HepG2 (cell line): ENCODE measurements around the gene RIPOR3. TPM values are rescaled to one million over a fixed set of nuclear protein-coding genes. Genes with fewer than 3 reads are reported as not detected.
A peak's percentile ranks its signal among the peaks of the same experiment; 100 is the strongest.

Experiments used
- ADNP ChIP-seq: sonication (generic); formaldehyde crosslinking; IDR thresholded peaks from 2 replicates; pipeline ENCODE4 v1.4.0; 2020; ENCODE audit warnings: missing genetic modification reagents
- CREM ChIP-seq, 2 experiments: sonication (generic) in 1 of 2; formaldehyde crosslinking in 1 of 2; IDR thresholded peaks; 2 replicates each; pipeline versions ENCODE4 v1.4.0 to v1.6.1; 2016 to 2020; ENCODE audit warnings: antibody characterized with exemption in 1 of 2, mild to moderate bottlenecking in 1 of 2, missing genetic modification reagents in 1 of 2
- HOXA5 ChIP-seq: sonication (generic); formaldehyde crosslinking; IDR thresholded peaks from 2 replicates; pipeline ENCODE4 v1.4.0; 2020; ENCODE audit warnings: missing genetic modification reagents
- MAF1 ChIP-seq: sonication (generic); formaldehyde crosslinking; IDR thresholded peaks from 2 replicates; pipeline ENCODE4 v1.5.0; 2020; ENCODE audit warnings: missing genetic modification reagents, borderline replicate concordance
- MED8 ChIP-seq: sonication (generic); formaldehyde crosslinking; IDR thresholded peaks from 2 replicates; pipeline ENCODE4 v1.8.1; 2023; ENCODE audit warnings: mild to moderate bottlenecking, missing genetic modification reagents; ENCODE audit not compliant: insufficient replicate concordance
- MEIS2 ChIP-seq: sonication (generic); formaldehyde crosslinking; IDR thresholded peaks from 2 replicates; pipeline ENCODE4 v1.9.0; 2021; ENCODE audit warnings: mild to moderate bottlenecking, missing genetic modification reagents
- MIER2 ChIP-seq: IDR thresholded peaks from 2 replicates; pipeline ENCODE4 v1.6.1; 2016; ENCODE audit warnings: missing biosample characterization, missing genetic modification reagents
- NFATC3 ChIP-seq: sonication (generic); formaldehyde crosslinking; IDR thresholded peaks from 2 replicates; pipeline ENCODE4 v1.5.1; 2020; ENCODE audit warnings: mild to moderate bottlenecking, missing genetic modification reagents
- PBX3 ChIP-seq: sonication (generic); formaldehyde crosslinking; IDR thresholded peaks from 2 replicates; pipeline ENCODE4 v1.8.1; 2023; ENCODE audit warnings: missing genetic modification reagents, inconsistent platforms, borderline replicate concordance
- PRMT3 ChIP-seq: sonication (generic); formaldehyde crosslinking; IDR thresholded peaks from 2 replicates; pipeline ENCODE4 v1.8.1; 2022; ENCODE audit warnings: low read depth, mild to moderate bottlenecking, moderate library complexity, missing genetic modification reagents, borderline replicate concordance
- RELA ChIP-seq: sonication (generic); formaldehyde crosslinking; IDR thresholded peaks from 2 replicates; pipeline ENCODE4 v1.4.0; 2020; ENCODE audit warnings: missing genetic modification reagents
- SP2 ChIP-seq: sonication (generic); formaldehyde crosslinking; IDR thresholded peaks from 2 replicates; pipeline ENCODE4 v1.5.1; 2020; ENCODE audit warnings: mild to moderate bottlenecking, missing genetic modification reagents
- TBX3 ChIP-seq: fragments of 450-650 bp; IDR thresholded peaks from 2 replicates; pipeline ENCODE4 v1.6.1; 2017; ENCODE audit warnings: antibody characterized with exemption, mild to moderate bottlenecking, inconsistent platforms, borderline replicate concordance
- ZFP36L2 ChIP-seq: sonication (generic); formaldehyde crosslinking; IDR thresholded peaks from 2 replicates; pipeline ENCODE4 v1.4.0; 2020; ENCODE audit warnings: missing genetic modification reagents
- ZNF180 ChIP-seq: sonication (generic); formaldehyde crosslinking; IDR thresholded peaks from 2 replicates; pipeline ENCODE4 v1.4.0; 2020; ENCODE audit warnings: low read depth, missing genetic modification reagents, borderline replicate concordance
- ZNF224 ChIP-seq: sonication (generic); formaldehyde crosslinking; IDR thresholded peaks from 2 replicates; pipeline ENCODE4 v1.5.0; 2020; ENCODE audit warnings: mild to moderate bottlenecking, missing genetic modification reagents
- ZNF407 ChIP-seq: sonication (generic); formaldehyde crosslinking; IDR thresholded peaks from one replicate; pipeline ENCODE4 v1.5.1; 2020; ENCODE audit warnings: mild to moderate bottlenecking, missing genetic modification reagents; ENCODE audit errors: not compliant biosample characterization
- ZNF766 ChIP-seq: sonication (generic); formaldehyde crosslinking; IDR thresholded peaks from 2 replicates; pipeline ENCODE4 v1.5.0; 2020; ENCODE audit warnings: missing genetic modification reagents, borderline replicate concordance
- ZNF788 ChIP-seq: sonication (generic); formaldehyde crosslinking; IDR thresholded peaks from 2 replicates; pipeline ENCODE4 v1.5.0; 2020; ENCODE audit warnings: mild to moderate bottlenecking, missing genetic modification reagents, borderline replicate concordance
- ZNF879 ChIP-seq: sonication (generic); formaldehyde crosslinking; IDR thresholded peaks from 2 replicates; pipeline ENCODE4 v1.8.1; 2023; ENCODE audit warnings: missing genetic modification reagents
- polyA plus RNA-seq, 8 experiments: library from polyadenylated mRNA; depleted of rRNA in 3 of 8; stranded (reverse) in 7 of 8; unstranded in 1 of 8; fragments of >200 nt; fragmentation: Illumina TruSeq in 4 of 8; extraction: Trizol in 4 of 8; gene quantifications; 2 replicates each; pipeline versions ENCODE4 v1.2.1 to v1.2.3, GENCODE V29; 2011 to 2016; ENCODE audit warnings: low read depth in 4 of 8, missing spikeins in 1 of 8, mixed read lengths in 1 of 8; ENCODE audit not compliant: insufficient read depth in 1 of 8
- total RNA-seq, 5 experiments: library from RNA; depleted of rRNA; stranded (reverse); fragments of >200 nt; fragmentation: Illumina TruSeq; extraction: Trizol; gene quantifications; 2 replicates each; pipeline ENCODE4 v1.2.3, GENCODE V29; 2016; ENCODE audit warnings: low read depth in 1 of 5

Gene RIPOR3
- total and polyA plus RNA-seq, 2 of the 13 experiments (the other 11 are each of a cell fraction or from before 2014, with no cell fraction given) = 0.18 TPM; not detected in 1

GRCh38 chr20:50635676-50636600 lies 55.4 kb downstream of the RIPOR3 start (continued):
- peak; percentile 93 for TF ChIP-seq CREM (IDR thresholded peaks at IDR 0.05)
- peak; percentile 60 for TF ChIP-seq CREM (CRISPR knock-in tag; IDR thresholded peaks at IDR 0.05)
- TF ChIP-seq ZNF180 (CRISPR knock-in tag) = no peak
- no peak for TF ChIP-seq PBX3
- TF ChIP-seq SP2 (CRISPR knock-in tag) = no peak
- TF ChIP-seq ZNF766 (CRISPR knock-in tag) = peak; percentile 31; the same call in 1 of the 2 replicates
- TF ChIP-seq HOXA5 (CRISPR knock-in tag) = 0 out of 2 replicates have a peak, but pooled peaks have one; percentile 72
- no peak for TF ChIP-seq TBX3
- peak; percentile 87; the same call in 1 of the 2 replicates for TF ChIP-seq ZNF788 (CRISPR knock-in tag)
- TF ChIP-seq NFATC3 (CRISPR knock-in tag) = 0 out of 2 replicates have a peak, but pooled peaks have one; percentile 16
- 0 out of 2 replicates have a peak, but pooled peaks have one; percentile 49 for TF ChIP-seq ZNF879 (CRISPR knock-in tag)
- no peak for TF ChIP-seq RELA (CRISPR knock-in tag)
- peak; percentile 97 for TF ChIP-seq ZNF407 (CRISPR knock-in tag)
- peak; percentile 18; the same call in 1 of the 2 replicates for TF ChIP-seq ZNF224 (CRISPR knock-in tag)
- no peak for TF ChIP-seq PRMT3 (CRISPR knock-in tag)
- TF ChIP-seq MEIS2 (CRISPR knock-in tag) = no peak; the same call in 1 of the 2 replicates
- TF ChIP-seq MAF1 (CRISPR knock-in tag) = no peak
- no peak for TF ChIP-seq ZFP36L2 (CRISPR knock-in tag)
- TF ChIP-seq MIER2 (CRISPR knock-in tag) = no peak; the same call in 1 of the 2 replicates
- no peak for TF ChIP-seq MED8
- 0 out of 2 replicates have a peak, but pooled peaks have one; percentile 49 for TF ChIP-seq ADNP (CRISPR knock-in tag)
